Measurements from ENCODE around the gene MORC3.

- TF ChIP-seq ZNF433 (tag by site-specific recombination; IDR thresholded peaks at IDR 0.05; ENCODE audit: low read depth) (no peak), SETDB1 (IDR thresholded peaks at IDR 0.05; ENCODE audit: insufficient read length, low read length) (no peak), CTCF (tag by site-specific recombination; IDR thresholded peaks at IDR 0.05) (no peak), ELK4 (IDR thresholded peaks at IDR 0.05; ENCODE audit: borderline replicate concordance, low read depth, low read length) (no peak), ZNF184 (tag by site-specific recombination; IDR thresholded peaks at IDR 0.05) (no peak), YY2 (tag by site-specific recombination; IDR thresholded peaks at IDR 0.05) (no peak), SP2 (tag by site-specific recombination; IDR thresholded peaks at IDR 0.05) (no peak), GLI4 (tag by site-specific recombination; IDR thresholded peaks at IDR 0.05) (no peak), ZNF571 (tag by site-specific recombination; IDR thresholded peaks at IDR 0.05) (no peak), REST (tag by site-specific recombination; IDR thresholded peaks at IDR 0.05) (no peak), ZNF624 (tag by site-specific recombination; IDR thresholded peaks at IDR 0.05) (no peak)
These were observed 10.0 kb upstream of the MORC3 start for GRCh38 chr21:36310016-36310415.
